Measurements from ENCODE around the gene PLCD1. TPM values are rescaled to one million over a fixed set of nuclear protein-coding genes. Genes with fewer than 3 reads are reported as not detected.

The PLCD1 gene
- total RNA-seq, 1 donor from 2014 or later = 30.1 TPM

DNA sequence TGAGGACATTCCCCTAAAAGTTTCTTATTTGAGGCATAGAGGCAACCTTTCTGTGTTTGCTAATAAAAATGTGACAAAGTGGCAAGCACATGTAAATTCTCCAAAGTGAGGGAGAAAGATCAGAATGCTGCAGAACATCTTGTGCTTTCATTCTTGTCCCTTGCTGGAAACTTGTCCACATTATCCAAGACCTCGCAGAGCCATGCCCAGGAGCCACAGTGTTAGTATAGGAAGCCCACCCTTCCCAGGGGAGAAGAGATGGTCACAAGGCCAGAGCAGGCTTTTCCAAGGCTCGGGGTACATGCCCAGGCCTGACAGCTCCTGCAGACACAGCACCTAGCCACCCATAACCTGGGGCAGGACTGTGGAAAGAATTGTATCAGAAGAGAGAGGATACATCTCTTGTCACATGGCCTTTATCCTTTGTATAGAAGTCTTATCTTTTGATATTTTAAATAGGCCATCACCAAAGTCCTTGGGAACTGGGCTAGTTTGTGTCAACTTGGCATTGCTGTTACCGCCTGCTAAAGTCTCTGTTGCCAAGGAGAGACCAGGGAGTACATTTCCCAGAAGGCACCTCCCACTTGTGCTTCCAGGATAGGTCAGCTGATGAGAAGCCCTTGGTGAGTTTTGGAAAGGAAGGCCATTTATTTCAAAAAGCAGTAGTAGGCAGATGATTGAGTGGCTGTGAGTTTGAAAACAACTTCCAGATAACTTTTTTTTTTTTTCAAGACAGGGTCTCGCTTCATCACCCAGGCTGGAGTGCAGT is 20.1 kb upstream of the PLCD1 start:
- Histone ChIP-seq H3K36me3 (no peaks in the 10 kb centered on the region), H3K27ac (no peak overlapping the region), H3K4me3 (no peak overlapping the region), H3K27me3 (ENCODE audit: low read depth) (no peaks in the 10 kb centered on the region), H3K9me3 (no peaks in the 10 kb centered on the region), H3K4me1 (peaks cover 11% of the 10 kb centered on the region)
- no peak for DNase-seq
- TF ChIP-seq, protein P1, sequence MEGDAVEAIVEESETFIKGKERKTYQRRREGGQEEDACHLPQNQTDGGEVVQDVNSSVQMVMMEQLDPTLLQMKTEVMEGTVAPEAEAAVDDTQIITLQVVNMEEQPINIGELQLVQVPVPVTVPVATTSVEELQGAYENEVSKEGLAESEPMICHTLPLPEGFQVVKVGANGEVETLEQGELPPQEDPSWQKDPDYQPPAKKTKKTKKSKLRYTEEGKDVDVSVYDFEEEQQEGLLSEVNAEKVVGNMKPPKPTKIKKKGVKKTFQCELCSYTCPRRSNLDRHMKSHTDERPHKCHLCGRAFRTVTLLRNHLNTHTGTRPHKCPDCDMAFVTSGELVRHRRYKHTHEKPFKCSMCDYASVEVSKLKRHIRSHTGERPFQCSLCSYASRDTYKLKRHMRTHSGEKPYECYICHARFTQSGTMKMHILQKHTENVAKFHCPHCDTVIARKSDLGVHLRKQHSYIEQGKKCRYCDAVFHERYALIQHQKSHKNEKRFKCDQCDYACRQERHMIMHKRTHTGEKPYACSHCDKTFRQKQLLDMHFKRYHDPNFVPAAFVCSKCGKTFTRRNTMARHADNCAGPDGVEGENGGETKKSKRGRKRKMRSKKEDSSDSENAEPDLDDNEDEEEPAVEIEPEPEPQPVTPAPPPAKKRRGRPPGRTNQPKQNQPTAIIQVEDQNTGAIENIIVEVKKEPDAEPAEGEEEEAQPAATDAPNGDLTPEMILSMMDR (IDR thresholded peaks at IDR 0.05) = no peak
- peak; percentile 57 to 73 for ATAC-seq
- intact Hi-C loops (cut with DNase I) = no loop called here

GRCh38 chr3:38047896-38048295 is 18.5 kb upstream of the PLCD1 start:
- no peak for DNase-seq
- Histone ChIP-seq H3K4me1 (peaks cover 7% of the 10 kb centered on the region), H3K36me3 (no peaks in the 10 kb centered on the region), H3K27me3 (ENCODE audit: low read depth) (no peaks in the 10 kb centered on the region), H3K27ac (no peak overlapping the region), H3K4me3 (no peak overlapping the region), H3K9me3 (no peaks in the 10 kb centered on the region)
- TF ChIP-seq, protein P1 (IDR thresholded peaks at IDR 0.05) = no peak
- intact Hi-C loops (cut with DNase I) = no loop called here
- no peak for ATAC-seq

GRCh38 chr3:38046821-38047220 is 17.4 kb upstream of the PLCD1 start:
- intact Hi-C loops (cut with DNase I) = no loop called here

DNA sequence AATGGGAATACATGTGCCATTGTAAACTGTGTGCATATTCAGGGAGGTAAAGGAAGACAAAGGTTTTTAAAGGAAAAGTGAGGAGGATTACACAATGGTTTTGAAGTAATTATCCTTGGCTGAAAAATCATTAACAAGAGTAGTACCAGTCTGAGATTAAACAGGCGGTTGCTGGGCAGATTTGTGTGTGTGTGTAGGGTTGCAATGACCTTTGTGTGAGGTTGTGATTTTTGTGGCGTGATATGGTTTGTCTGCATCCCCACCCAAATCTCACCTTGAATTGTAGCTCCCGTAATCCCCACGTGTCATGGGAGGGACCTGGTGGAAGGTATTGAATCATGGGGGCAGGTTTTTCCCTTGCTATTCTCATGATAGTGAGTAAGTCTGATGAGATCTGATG is 16.6 kb upstream of the PLCD1 start:
- Histone ChIP-seq H3K27ac (no peak overlapping the region), H3K9me3 (no peaks in the 10 kb centered on the region), H3K36me3 (no peaks in the 10 kb centered on the region), H3K4me1 (peaks cover 7% of the 10 kb centered on the region), H3K4me3 (no peak overlapping the region), H3K27me3 (ENCODE audit: low read depth) (no peaks in the 10 kb centered on the region)
- TF ChIP-seq, protein P1 (IDR thresholded peaks at IDR 0.05) = no peak
- no peak for ATAC-seq
- DNase-seq = no peak
- intact Hi-C loops (cut with DNase I) = no loop called here

More at GRCh38 chr3:38046821-38047220, 17.4 kb upstream of the PLCD1 start:
- Histone ChIP-seq H3K4me1 (peaks cover 7% of the 10 kb centered on the region), H3K4me3 (no peak overlapping the region), H3K27ac (no peak overlapping the region), H3K36me3 (no peaks in the 10 kb centered on the region), H3K9me3 (no peaks in the 10 kb centered on the region), H3K27me3 (ENCODE audit: low read depth) (no peaks in the 10 kb centered on the region)
- DNase-seq (no peak), ATAC-seq (no peak)
- TF ChIP-seq, protein P1 (IDR thresholded peaks at IDR 0.05) = no peak

GRCh38 chr3:38043486-38043885 is 14.0 kb upstream of the PLCD1 start:
- Histone ChIP-seq H3K9me3 (no peaks in the 10 kb centered on the region), H3K4me1 (peaks cover 22% of the 10 kb centered on the region), H3K27me3 (ENCODE audit: low read depth) (no peaks in the 10 kb centered on the region), H3K4me3 (no peak overlapping the region), H3K27ac (no peak overlapping the region), H3K36me3 (no peaks in the 10 kb centered on the region)
- DNase-seq = no peak
- TF ChIP-seq, protein P1 (IDR thresholded peaks at IDR 0.05) = no peak
- ATAC-seq = no peak
- intact Hi-C loops (cut with DNase I) = no loop called here

All from lower lobe of right lung (tissue), 2 donors.